SK-N-SH treated with all-trans-retinoic acid at 6 μM for 48 hours (cell line): ENCODE results near the gene THSD8.
"Not testable (repeated sequence)": the region's sequence is repeated elsewhere in the genome, so short reads cannot be mapped to it uniquely, and the experiment has no call there.

Experiments
- ATAC-seq: fragments of 200-7000 bp; cut with Tn5 transposase; 3 replicates; pipeline ENCODE4 v1.9.1; 2020; ENCODE audit warnings: mild to moderate bottlenecking, moderate library complexity
- BACH2 ChIP-seq: fragments of 250-450 bp; sonication (Bioruptor Pico); IDR thresholded peaks from 2 replicates; pipeline ENCODE4 v1.9.0; 2021; ENCODE audit warnings: mild to moderate bottlenecking, borderline replicate concordance
- CREB5 ChIP-seq: fragments of 250-450 bp; sonication (Bioruptor Pico); IDR thresholded peaks from 2 replicates; pipeline ENCODE4 v1.5.1; 2020; ENCODE audit warnings: low read depth, mild to moderate bottlenecking, moderate library complexity
- ESRRG ChIP-seq: fragments of 250-450 bp; sonication (Bioruptor Pico); IDR thresholded peaks from 2 replicates; pipeline ENCODE4 v1.6.1; 2021; ENCODE audit warnings: mild to moderate bottlenecking
- GLIS3 ChIP-seq: fragments of 250-450 bp; sonication (Bioruptor Pico); IDR thresholded peaks from 2 replicates; pipeline ENCODE4 v1.5.0; 2020; ENCODE audit warnings: mild to moderate bottlenecking, moderate library complexity
- OSR1 ChIP-seq: fragments of 250-450 bp; sonication (Bioruptor Pico); IDR thresholded peaks from 2 replicates; pipeline ENCODE4 v1.8.0; 2022; ENCODE audit warnings: moderate library complexity, mild to moderate bottlenecking, inconsistent platforms
- PATZ1 ChIP-seq: fragments of 250-450 bp; sonication (Bioruptor Pico); IDR thresholded peaks from 2 replicates; pipeline ENCODE4 v1.8.0; 2020; ENCODE audit warnings: mild to moderate bottlenecking, moderate library complexity, borderline replicate concordance
- PPARA ChIP-seq: fragments of 250-450 bp; sonication (Bioruptor Pico); IDR thresholded peaks from 2 replicates; pipeline ENCODE4 v1.5.0; 2020; ENCODE audit warnings: mild to moderate bottlenecking, borderline replicate concordance
- RARB ChIP-seq: fragments of 250-450 bp; sonication (Bioruptor Pico); IDR thresholded peaks from 2 replicates; pipeline ENCODE4 v1.8.0; 2021; ENCODE audit warnings: mild to moderate bottlenecking, moderate library complexity
- SNAI2 ChIP-seq: fragments of 250-450 bp; sonication (Bioruptor Pico); IDR thresholded peaks from 2 replicates; pipeline ENCODE4 v1.5.0; 2020; ENCODE audit warnings: mild to moderate bottlenecking, moderate library complexity
- TCF4 ChIP-seq: fragments of 250-450 bp; sonication (Bioruptor Pico); IDR thresholded peaks from 2 replicates; pipeline ENCODE4 v1.8.0; 2021; ENCODE audit warnings: mild to moderate bottlenecking, moderate library complexity, borderline replicate concordance
- TOX ChIP-seq: fragments of 250-450 bp; sonication (Bioruptor Pico); IDR thresholded peaks from 2 replicates; pipeline ENCODE4 v1.8.0; 2021; ENCODE audit warnings: mild to moderate bottlenecking, moderate library complexity, borderline replicate concordance
- TSHZ2 ChIP-seq: fragments of 250-450 bp; sonication (Bioruptor Pico); IDR thresholded peaks from 2 replicates; pipeline ENCODE4 v1.5.0; 2020; ENCODE audit warnings: mild to moderate bottlenecking, moderate library complexity
- ZC3H10 ChIP-seq: fragments of 250-450 bp; sonication (Bioruptor Pico); IDR thresholded peaks from 2 replicates; pipeline ENCODE4 v1.5.1; 2021; ENCODE audit warnings: mild to moderate bottlenecking, moderate library complexity
- ZFP3 ChIP-seq: fragments of 250-450 bp; sonication (Bioruptor Pico); IDR thresholded peaks from 2 replicates; pipeline ENCODE4 v1.5.0; 2020; ENCODE audit warnings: mild to moderate bottlenecking, moderate library complexity
- ZNF565 ChIP-seq: fragments of 450-650 bp; formaldehyde crosslinking; conservative IDR thresholded peaks from 2 replicates; pipeline ENCODE4 v1.5.0; 2020; ENCODE audit warnings: low read depth, mild to moderate bottlenecking, moderate library complexity
- ZNF8 ChIP-seq: fragments of 450-650 bp; formaldehyde crosslinking; IDR thresholded peaks from 2 replicates; pipeline ENCODE4 v1.5.0; 2020; ENCODE audit warnings: mild to moderate bottlenecking, moderate library complexity
- TF ChIP-seq, protein P1 (sequence below): fragments of 250-450 bp; sonication (Bioruptor Pico); IDR thresholded peaks from 2 replicates; pipeline ENCODE4 v1.5.1; 2021; ENCODE audit warnings: mild to moderate bottlenecking, moderate library complexity

THSD8 gene

DNA sequence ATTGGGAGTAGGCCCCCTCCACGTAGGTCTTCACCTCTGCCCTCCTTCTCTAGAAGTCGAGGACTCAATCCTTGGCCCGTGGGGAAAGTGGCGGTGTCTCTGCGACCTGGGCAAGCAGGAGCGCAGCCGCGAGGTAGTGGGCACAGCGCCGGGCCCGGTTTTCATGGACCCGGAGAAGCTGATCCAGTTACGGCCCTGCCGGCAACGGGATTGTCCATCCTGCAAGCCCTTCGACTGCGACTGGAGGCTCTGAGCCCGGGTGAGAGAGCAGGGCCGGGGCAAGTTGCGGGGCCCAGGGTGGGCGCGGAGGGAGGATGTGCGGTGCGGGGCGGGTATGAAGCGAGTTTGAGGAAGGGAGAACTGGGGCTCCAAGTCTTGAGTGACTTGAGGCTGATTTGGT is 2.2 kb downstream of the THSD8 start:
- ATAC-seq, result no peak
- no peak for TF ChIP-seq GLIS3 (CRISPR knock-in tag)
- TF ChIP-seq RARB (CRISPR knock-in tag), result no peak
- TF ChIP-seq PPARA (CRISPR knock-in tag), result no peak
- no peak for TF ChIP-seq BACH2
- no peak for TF ChIP-seq ESRRG
- TF ChIP-seq TSHZ2, result no peak
- no peak for TF ChIP-seq ZFP3 (CRISPR knock-in tag)
- TF ChIP-seq OSR1 (CRISPR knock-in tag), result no peak
- no peak for TF ChIP-seq ZC3H10
- TF ChIP-seq CREB5 (CRISPR knock-in tag), result no peak
- no peak for TF ChIP-seq TOX (CRISPR knock-in tag)
- TF ChIP-seq ZNF565 (CRISPR knock-in tag), result no peak
- no peak for TF ChIP-seq PATZ1
- TF ChIP-seq SNAI2 (CRISPR knock-in tag), result no peak

DNA sequence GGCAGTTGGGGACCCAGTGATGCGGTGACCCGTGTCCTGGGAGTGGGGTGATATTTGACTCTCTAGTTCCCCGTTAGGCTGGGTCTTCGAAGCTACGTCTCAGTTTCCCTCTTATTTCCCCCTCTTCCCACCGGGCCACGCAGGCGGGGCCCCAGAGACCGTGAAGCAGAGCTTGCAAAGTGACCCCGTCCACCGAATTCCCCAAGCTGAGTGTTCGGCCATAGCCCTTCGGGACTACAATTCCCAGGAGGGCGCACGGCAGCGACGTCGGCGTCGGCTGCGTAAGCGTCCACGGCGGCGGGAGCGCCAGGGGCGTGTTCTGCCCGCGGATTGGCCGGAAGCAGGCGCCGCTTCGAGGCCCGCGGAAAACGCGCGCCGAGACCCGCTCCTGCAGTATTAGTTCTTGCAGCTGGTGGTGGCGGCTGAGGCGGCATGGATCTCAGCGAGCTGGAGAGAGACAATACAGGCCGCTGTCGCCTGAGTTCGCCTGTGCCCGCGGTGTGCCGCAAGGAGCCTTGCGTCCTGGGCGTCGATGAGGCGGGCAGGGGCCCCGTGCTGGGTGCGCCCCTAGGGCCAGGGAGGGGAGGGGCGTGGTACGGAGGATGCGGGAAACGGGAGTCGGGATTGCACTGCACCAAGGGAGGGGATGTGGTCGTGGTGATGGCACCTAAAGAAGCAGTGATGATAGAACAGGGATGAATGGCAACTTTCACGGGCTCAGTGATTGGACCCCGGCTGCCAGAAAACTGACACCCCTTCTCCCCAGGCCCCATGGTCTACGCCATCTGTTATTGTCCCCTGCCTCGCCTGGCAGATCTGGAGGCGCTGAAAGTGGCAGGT is 4.6 kb downstream of the THSD8 start, which contains the start of gene RNASEH2A:
Gene RNASEH2A, plus strand, starts transcription at position 343 of the 840 bp plus-strand sequence. Its CDS starts 90 bp downstream, at position 433.
- peak; percentile 94 for ATAC-seq

GRCh38 chr19:12815088-12815487 is 13.2 kb downstream of the THSD8 start:
- TF ChIP-seq ZFP3 (CRISPR knock-in tag) (no peak), PATZ1 (no peak)
- no peak for ATAC-seq

More for the DNA sequence above, 4.6 kb downstream of the THSD8 start, which contains the start of gene RNASEH2A:
- no peak for TF ChIP-seq RARB (CRISPR knock-in tag)
- TF ChIP-seq SNAI2 (CRISPR knock-in tag), result no peak
- TF ChIP-seq, protein P1, sequence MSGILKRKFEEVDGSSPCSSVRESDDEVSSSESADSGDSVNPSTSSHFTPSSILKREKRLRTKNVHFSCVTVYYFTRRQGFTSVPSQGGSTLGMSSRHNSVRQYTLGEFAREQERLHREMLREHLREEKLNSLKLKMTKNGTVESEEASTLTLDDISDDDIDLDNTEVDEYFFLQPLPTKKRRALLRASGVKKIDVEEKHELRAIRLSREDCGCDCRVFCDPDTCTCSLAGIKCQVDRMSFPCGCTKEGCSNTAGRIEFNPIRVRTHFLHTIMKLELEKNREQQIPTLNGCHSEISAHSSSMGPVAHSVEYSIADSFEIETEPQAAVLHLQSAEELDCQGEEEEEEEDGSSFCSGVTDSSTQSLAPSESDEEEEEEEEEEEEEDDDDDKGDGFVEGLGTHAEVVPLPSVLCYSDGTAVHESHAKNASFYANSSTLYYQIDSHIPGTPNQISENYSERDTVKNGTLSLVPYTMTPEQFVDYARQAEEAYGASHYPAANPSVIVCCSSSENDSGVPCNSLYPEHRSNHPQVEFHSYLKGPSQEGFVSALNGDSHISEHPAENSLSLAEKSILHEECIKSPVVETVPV, result no peak
- TF ChIP-seq CREB5 (CRISPR knock-in tag), result no peak
- no peak for TF ChIP-seq TCF4
- no peak for TF ChIP-seq ZNF8 (CRISPR knock-in tag)
- no peak for TF ChIP-seq BACH2
- TF ChIP-seq, all 23 proteins: peak for 0

DNA sequence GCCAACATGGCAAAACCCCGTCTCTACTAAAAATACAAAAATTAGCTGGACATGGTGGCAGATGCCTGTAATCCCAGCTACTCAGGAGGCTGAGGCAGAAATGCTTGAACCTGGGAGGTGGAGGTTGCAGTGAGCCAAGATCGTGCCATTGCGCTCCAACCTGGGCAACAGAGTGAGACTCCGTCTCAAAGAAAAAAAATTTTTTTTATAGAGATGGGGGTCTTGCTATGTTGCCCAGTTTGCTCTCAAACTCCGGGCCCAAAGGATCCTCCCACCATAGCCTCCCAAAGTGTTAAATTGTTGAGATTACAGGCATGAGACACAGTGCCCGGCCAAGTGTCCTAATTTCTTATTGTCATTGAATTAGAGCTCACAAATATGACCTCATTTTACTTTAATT is 15.3 kb downstream of the THSD8 start:
- not testable (repeated sequence) for ATAC-seq

GRCh38 chr19:12817810-12818209 is 15.9 kb downstream of the THSD8 start:
- not testable (repeated sequence) for ATAC-seq
